ENCODE results near the gene TARDBP. TPM values are rescaled to one million over a fixed set of nuclear protein-coding genes. Genes with fewer than 3 reads are reported as not detected.
"Not testable (repeated sequence)": the region's sequence is repeated elsewhere in the genome, so short reads cannot be mapped to it uniquely, and the experiment has no call there.

The TARDBP gene
- total RNA-seq, 1 donor, result 108 TPM

DNA sequence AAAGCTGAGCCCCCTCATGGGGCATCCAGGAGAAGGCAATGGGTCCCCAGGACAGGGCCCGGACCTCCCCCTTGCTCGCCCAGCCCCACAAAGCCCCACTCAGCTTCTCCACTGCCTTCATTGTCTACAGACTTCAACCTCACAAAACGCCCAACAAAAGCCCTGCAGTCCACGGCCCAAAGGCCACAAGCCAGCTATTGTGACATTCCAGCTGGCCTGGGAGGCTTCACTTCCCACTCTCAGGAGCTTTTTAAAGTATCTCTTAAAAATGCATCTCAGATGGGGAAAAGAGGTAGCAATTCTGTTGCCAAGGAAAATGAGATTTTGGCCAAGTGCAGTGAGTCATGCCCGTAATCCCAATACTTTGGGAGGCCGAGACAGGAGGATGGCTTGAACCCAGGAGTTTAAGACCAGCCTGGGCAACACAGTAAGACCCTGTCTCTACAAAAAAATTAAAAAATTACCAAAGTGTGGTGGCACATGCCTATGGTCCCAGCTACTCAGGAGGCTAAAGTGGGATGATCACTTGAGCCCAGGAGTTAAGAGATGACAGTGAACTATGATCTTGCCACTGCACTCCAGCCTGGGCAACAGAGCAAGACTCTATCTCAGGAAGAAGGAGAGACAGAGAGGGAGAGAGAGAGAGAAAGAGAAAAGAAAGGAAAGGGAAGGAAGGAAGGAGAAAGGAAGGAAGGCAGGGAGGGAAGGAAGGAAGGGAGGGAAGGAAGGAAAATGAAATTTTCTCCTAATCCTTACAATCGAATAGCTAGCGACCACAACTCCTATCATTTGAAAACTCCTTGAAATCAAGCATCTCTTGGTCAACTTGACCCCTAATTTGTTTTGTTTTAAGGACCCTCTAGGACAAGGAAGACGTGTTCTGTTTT, 31.4 kb upstream of the TARDBP start:
- no peak for DNase-seq (ENCODE audit: low read depth)
- no peak overlapping the region for H3K4me3 ChIP-seq (ENCODE audit: low read depth, low read length)
- TF ChIP-seq, protein P1, sequence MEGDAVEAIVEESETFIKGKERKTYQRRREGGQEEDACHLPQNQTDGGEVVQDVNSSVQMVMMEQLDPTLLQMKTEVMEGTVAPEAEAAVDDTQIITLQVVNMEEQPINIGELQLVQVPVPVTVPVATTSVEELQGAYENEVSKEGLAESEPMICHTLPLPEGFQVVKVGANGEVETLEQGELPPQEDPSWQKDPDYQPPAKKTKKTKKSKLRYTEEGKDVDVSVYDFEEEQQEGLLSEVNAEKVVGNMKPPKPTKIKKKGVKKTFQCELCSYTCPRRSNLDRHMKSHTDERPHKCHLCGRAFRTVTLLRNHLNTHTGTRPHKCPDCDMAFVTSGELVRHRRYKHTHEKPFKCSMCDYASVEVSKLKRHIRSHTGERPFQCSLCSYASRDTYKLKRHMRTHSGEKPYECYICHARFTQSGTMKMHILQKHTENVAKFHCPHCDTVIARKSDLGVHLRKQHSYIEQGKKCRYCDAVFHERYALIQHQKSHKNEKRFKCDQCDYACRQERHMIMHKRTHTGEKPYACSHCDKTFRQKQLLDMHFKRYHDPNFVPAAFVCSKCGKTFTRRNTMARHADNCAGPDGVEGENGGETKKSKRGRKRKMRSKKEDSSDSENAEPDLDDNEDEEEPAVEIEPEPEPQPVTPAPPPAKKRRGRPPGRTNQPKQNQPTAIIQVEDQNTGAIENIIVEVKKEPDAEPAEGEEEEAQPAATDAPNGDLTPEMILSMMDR (IDR thresholded peaks at IDR 0.05; ENCODE audit: insufficient read depth, low read depth, low read length), result no peak

DNA sequence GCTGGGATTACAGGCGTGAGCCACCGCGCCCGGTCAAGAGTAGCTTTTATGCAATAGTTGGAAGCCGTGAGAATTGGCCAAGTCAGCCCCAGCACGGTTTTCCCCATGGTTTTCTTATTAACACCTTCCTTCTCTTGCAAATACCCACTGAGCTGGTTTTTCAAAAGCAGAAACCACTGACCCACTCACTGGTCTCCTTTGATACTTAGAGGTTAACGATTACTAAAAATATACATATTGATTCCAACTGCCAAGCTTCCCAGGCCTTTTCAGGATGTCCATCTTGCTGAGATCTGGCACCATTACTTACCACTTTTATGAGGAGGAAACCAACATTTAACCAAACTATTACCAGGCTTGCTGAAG, 25.9 kb upstream of the TARDBP start:
- DNase-seq (ENCODE audit: low read depth), result no peak
- TF ChIP-seq, protein P1 (IDR thresholded peaks at IDR 0.05; ENCODE audit: insufficient read depth, low read depth, low read length), result no peak
- H3K4me3 ChIP-seq (ENCODE audit: low read depth, low read length), result no peak overlapping the region

DNA sequence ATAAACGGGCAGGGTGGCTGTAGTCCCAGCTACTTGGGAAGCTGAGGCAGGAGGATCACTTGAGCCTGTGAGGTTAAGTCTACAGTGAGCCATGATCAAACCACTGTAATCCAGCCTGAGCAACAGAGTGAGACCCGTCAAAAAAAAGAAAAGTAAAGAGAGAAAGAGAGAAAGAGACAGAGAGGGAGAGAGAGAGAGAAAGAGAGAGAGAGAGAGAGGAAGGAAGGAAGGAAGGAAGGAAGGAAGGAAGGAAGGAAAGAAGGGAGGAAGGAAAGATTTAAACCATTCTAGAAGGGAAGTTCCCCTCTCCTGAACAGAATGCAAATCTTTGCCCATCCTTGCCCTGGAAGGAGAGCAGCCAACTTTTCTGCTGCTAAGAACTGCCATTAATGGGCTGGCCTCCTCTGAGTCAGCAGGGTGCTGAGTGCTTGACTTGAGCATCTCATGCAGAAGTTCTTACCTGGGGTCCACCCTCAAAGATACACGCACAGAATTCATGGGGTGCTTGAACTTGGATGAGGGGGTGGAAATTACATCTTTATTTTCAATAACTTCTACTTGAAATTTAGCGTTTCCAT, 24.5 kb upstream of the TARDBP start:
- no peak for DNase-seq (ENCODE audit: low read depth)
- TF ChIP-seq, protein P1 (IDR thresholded peaks at IDR 0.05; ENCODE audit: insufficient read depth, low read depth, low read length), result no peak
- H3K4me3 ChIP-seq (ENCODE audit: low read depth, low read length), result no peak overlapping the region

DNA sequence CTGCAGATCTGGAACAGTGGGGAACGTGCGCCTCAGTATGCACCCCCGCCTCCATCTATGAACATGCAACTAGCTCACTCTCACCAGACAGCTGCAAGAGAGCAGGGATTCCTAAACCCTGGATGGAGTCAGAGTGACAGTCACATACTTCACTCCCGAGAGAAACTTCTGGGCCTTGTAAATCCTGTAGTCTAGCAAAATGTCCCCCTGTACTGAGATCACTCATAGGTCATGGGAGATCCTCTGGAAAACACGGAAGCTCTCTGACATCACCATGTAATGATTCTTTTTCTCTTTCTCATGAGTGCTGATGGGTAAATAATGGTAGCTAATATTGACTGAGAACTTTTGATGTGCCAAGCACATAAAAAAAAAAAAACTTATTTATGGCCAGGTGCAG, 23.4 kb upstream of the TARDBP start:
- TF ChIP-seq, protein P1 (IDR thresholded peaks at IDR 0.05; ENCODE audit: insufficient read depth, low read depth, low read length), result no peak
- DNase-seq (ENCODE audit: low read depth), result no peak
- no peak overlapping the region for H3K4me3 ChIP-seq (ENCODE audit: low read depth, low read length)

DNA sequence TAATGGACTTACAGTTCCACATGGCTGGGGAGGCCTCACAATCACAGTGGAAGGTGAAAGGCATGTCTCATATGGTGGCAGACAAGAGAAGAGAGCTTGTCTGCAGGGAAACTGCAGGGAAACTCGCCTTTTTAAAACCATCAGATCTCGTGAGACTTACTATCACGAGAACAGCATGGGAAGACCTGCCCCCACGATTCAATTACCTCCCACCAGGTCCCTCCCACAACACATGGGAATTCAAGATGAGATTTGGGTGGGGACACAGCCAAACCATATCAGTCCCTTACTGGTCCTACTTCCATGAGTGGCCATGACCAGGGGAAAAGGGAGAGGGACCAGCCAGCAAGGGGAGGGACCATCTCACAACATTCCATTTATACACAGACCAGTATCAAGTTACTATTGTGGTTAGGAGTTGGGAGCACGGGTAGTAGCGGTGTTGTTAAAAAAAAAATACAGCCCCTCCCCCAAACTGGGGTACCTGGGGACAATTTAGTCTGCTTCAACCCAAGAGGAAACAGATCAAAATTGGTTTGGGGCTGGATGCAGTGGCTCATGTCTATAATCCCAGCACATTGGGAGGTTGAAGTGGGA, 22.4 kb upstream of the TARDBP start:
- not testable (repeated sequence) for H3K4me3 ChIP-seq (ENCODE audit: low read depth, low read length); DNase-seq (ENCODE audit: low read depth)

DNA sequence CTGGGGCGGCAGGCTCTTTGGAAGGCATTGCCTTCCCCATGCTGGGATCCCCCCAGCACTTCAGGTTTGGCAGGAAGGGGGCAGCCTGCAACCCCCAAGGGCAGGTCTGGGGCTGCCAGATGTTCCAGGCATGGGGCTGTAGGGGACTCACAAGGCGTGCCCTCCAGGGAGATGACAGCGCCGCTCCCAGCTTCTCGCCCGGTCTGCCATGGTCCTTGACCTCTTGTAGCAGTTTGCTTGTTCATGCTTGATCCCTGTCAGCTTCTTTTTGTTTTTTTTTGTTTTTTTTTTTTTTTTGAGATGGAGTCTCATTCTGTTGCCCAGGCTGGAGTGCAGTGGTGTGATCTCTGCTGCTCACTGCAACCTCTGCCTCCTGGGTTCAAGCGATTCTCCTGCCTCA, 21.6 kb upstream of the TARDBP start:
- DNase-seq (ENCODE audit: low read depth), result no peak
- TF ChIP-seq, protein P1 (IDR thresholded peaks at IDR 0.05; ENCODE audit: insufficient read depth, low read depth, low read length), result no peak
- no peak overlapping the region for H3K4me3 ChIP-seq (ENCODE audit: low read depth, low read length)

DNA sequence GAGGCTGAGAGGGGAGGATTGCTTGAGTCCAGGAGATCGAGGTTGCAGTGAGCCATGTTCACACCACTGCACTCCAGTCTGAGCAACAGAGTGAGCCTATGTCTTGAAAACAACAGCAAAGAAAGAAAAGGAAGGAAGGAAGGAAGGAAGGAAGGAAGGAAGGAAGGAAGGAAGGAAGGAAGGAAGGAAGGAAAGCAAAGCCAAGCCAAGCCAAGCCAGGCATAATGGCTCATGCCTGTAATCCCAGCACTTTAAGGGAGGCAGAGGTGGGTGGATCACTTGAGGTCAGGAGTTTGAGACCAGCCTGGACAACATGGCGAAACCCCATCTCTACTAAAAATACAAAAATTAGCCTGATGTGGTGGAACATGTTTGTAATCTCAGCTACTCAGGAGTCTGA, 20.4 kb upstream of the TARDBP start:
- not testable (repeated sequence) for H3K4me3 ChIP-seq (ENCODE audit: low read depth, low read length); DNase-seq (ENCODE audit: low read depth)
